Adrenal gland (tissue), 19 donors: ENCODE data around the gene TOR3A. TPM values are rescaled to one million over a fixed set of nuclear protein-coding genes. Genes with fewer than 3 reads are reported as not detected.

ENCODE experiments used
- DNase-seq, 7 donors: peaks; one replicate each; pipeline ENCODE4 v3.0.0-alpha.2; 2019 to 2020
- H3K27ac ChIP-seq, 5 donors: fragments of 200-600 bp; sonication (generic) in 4 of 5; 1 replicate in 3 of 5; 2 replicates in 2 of 5; pipeline versions ENCODE4 v1.5.1 to v1.8.0; 2016 to 2020; ENCODE audit warnings: mild to moderate bottlenecking in 1 of 5
- H3K27me3 ChIP-seq: fragments of 200-600 bp; 2 replicates; pipeline ENCODE4 v1.8.0; 2021
- H3K36me3 ChIP-seq, 2 donors: fragments of 200-600 bp; replicated peaks in 1 of 2; 1 replicate in 1 of 2; 2 replicates in 1 of 2; pipeline versions ENCODE4 v1.5.1 to v1.8.0; 2018 to 2022
- H3K4me1 ChIP-seq, 2 donors: fragments of 200-600 bp; replicated peaks in 1 of 2; 1 replicate in 1 of 2; 2 replicates in 1 of 2; pipeline versions ENCODE4 v1.5.1 to v1.8.0; 2018 to 2021
- H3K4me3 ChIP-seq, 4 donors: fragments of 200-600 bp; sonication (generic) in 3 of 4; one replicate each; pipeline ENCODE4 v1.5.1; 2016 to 2018
- H3K9me3 ChIP-seq, 3 donors: fragments of 200-600 bp; sonication (generic) in 1 of 3; replicated peaks in 1 of 3; 1 replicate in 2 of 3; 2 replicates in 1 of 3; pipeline versions ENCODE4 v1.5.1 to v1.8.0; 2016 to 2021
- CTCF ChIP-seq, 6 experiments: fragments of 450-650 bp in 4 of 6; fragments of 200-600 bp in 2 of 6; sonication (generic) in 1 of 6; IDR thresholded peaks; 1 replicate in 5 of 6; 2 replicates in 1 of 6; pipeline versions ENCODE4 v1.5.1 to v1.8.0; 2016 to 2021; ENCODE audit warnings: antibody characterized with exemption in 6 of 6, mild to moderate bottlenecking in 2 of 6, moderate library complexity in 1 of 6
- POLR2A ChIP-seq, 2 donors: fragments of 450-650 bp; IDR thresholded peaks; one replicate each; pipeline ENCODE4 v1.6.1; 2017; ENCODE audit warnings: antibody characterized with exemption in 2 of 2, mild to moderate bottlenecking in 2 of 2, moderate library complexity in 1 of 2
- WGBS, 4 donors: extraction: QIAGEN DNeasy Blood & Tissue Kit in 2 of 4; methylation state at CpG; one replicate each; pipeline versions ENCODE4 v1.1.5 to v1.1.7; 2013 to 2017; 5-methylcytosine and 5-hydroxymethylcytosine counted together
- intact Hi-C, 2 donors: fragments of 100-400 bp; cut with DNase I; formaldehyde crosslinking; loops; one replicate each; pipeline versions ENCODE4 v1.14.1 to v1.15.0; 2022 to 2023
- long read RNA-seq, 10 donors: library from polyadenylated mRNA in 3 of 10; unstranded in 2 of 10; stranded (forward) in 1 of 10; transcript quantifications; one replicate each; pipeline ENCODE4 v2.0.0 and lab custom pipeline, GENCODE V29; 2021 to 2026
- polyA plus RNA-seq, 3 donors: library from polyadenylated mRNA; stranded (reverse); fragments of 200-250 nt in 2 of 3; fragments of 350-450 nt in 1 of 3; fragmentation: Illumina TruSeq in 1 of 3; extraction: RNeasy Lipid Tissue Mini Kit (QIAGEN cat#74804) in 1 of 3; gene quantifications; one replicate each; pipeline ENCODE4 v1.2.3, GENCODE V29; 2013 to 2014
- total RNA-seq, 9 donors: library from RNA; depleted of rRNA in 4 of 9; stranded (reverse); fragments of >200 nt in 4 of 9; fragments of 120-200 nt in 1 of 9; fragmentation: NEBNext Ultra II Directional in 1 of 9; extraction: Animal tissue kit (Norgen Biotek cat#: 25700) in 1 of 9; gene quantifications; one replicate each; pipeline versions ENCODE4 v1.1.0 to v1.2.4, GENCODE V29; 2013 to 2023
- donor health status: healthy with polysubstance abuse.
- donor health status: Bipolar disorder and iron deficiency.
- donor health status: DM: yes; HTN: yes; CAD: no.
- donor health status: DM: no; HTN: no; CAD: no.
- donor health status: DM: no; HTN: no; CAD: no.
- donor health status: DM: yes; HTN: yes; CAD: no.

TOR3A gene, protein sequence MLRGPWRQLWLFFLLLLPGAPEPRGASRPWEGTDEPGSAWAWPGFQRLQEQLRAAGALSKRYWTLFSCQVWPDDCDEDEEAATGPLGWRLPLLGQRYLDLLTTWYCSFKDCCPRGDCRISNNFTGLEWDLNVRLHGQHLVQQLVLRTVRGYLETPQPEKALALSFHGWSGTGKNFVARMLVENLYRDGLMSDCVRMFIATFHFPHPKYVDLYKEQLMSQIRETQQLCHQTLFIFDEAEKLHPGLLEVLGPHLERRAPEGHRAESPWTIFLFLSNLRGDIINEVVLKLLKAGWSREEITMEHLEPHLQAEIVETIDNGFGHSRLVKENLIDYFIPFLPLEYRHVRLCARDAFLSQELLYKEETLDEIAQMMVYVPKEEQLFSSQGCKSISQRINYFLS
- total RNA-seq, result 10 to 100 TPM; 12.6 to 53.5 (median 24.7) TPM
- polyA plus RNA-seq, result 10 to 100 TPM in 2 of 3 donors, 1 to 10 TPM in 1; 6.8 to 17.8 (median 11.8) TPM
- long read RNA-seq, donor 1, transcript TOR3A-203 (6 exons, 2,724 nt), result major isoform, 16 of 16 reads
- long read RNA-seq, donor 1, partial matches to known transcripts, result 0 of 16 reads
- long read RNA-seq, donor 1, other reads (novel, unspliced or antisense), result 0 of 16 reads
- long read RNA-seq, donor 2, transcript TOR3A-203 (6 exons, 2,724 nt), result major isoform, 5 of 5 reads
- long read RNA-seq, donor 2, partial matches to known transcripts, result 0 of 5 reads
- long read RNA-seq, donor 2, other reads (novel, unspliced or antisense), result 0 of 5 reads
- long read RNA-seq, donor 3, transcript TOR3A-203 (6 exons, 2,724 nt), result major isoform, 9 of 9 reads
- long read RNA-seq, donor 3, partial matches to known transcripts, result 0 of 9 reads
- long read RNA-seq, donor 3, other reads (novel, unspliced or antisense), result 0 of 9 reads
- long read RNA-seq, donor 4, transcript TOR3A-203 (6 exons, 2,724 nt), result major isoform, 16 of 26 reads
- long read RNA-seq, donor 4, partial matches to known transcripts, result 2 of 26 reads
- long read RNA-seq, donor 4, other reads (novel, unspliced or antisense), result 8 of 26 reads
- long read RNA-seq, donor 5, transcript TOR3A-203 (6 exons, 2,724 nt), result major isoform, 85 of 109 reads
- long read RNA-seq, donor 5, partial matches to known transcripts, result 5 of 109 reads
- long read RNA-seq, donor 5, other reads (novel, unspliced or antisense), result 19 of 109 reads
- long read RNA-seq, donor 6, transcript TOR3A-203 (6 exons, 2,724 nt), result major isoform, 23 of 30 reads
- long read RNA-seq, donor 6, partial matches to known transcripts, result 1 of 30 reads
- long read RNA-seq, donor 6, other reads (novel, unspliced or antisense), result 6 of 30 reads
- long read RNA-seq, donor 7, partial matches to known transcripts, result 5 of 5 reads
- long read RNA-seq, donor 7, other reads (novel, unspliced or antisense), result 0 of 5 reads
- long read RNA-seq, donor 8, transcript TOR3A-203 (6 exons, 2,724 nt), result major isoform, 13 of 21 reads
- long read RNA-seq, donor 8, partial matches to known transcripts, result 8 of 21 reads
- long read RNA-seq, donor 8, other reads (novel, unspliced or antisense), result 0 of 21 reads
- long read RNA-seq, donor 9, partial matches to known transcripts, result 0 of 4 reads
- long read RNA-seq, donor 9, other reads (novel, unspliced or antisense), result 0 of 4 reads
- long read RNA-seq, donor 10, transcript TOR3A-203 (6 exons, 2,724 nt), result major isoform, 6 of 6 reads
- long read RNA-seq, donor 10, partial matches to known transcripts, result 0 of 6 reads
- long read RNA-seq, donor 10, other reads (novel, unspliced or antisense), result 0 of 6 reads

DNA sequence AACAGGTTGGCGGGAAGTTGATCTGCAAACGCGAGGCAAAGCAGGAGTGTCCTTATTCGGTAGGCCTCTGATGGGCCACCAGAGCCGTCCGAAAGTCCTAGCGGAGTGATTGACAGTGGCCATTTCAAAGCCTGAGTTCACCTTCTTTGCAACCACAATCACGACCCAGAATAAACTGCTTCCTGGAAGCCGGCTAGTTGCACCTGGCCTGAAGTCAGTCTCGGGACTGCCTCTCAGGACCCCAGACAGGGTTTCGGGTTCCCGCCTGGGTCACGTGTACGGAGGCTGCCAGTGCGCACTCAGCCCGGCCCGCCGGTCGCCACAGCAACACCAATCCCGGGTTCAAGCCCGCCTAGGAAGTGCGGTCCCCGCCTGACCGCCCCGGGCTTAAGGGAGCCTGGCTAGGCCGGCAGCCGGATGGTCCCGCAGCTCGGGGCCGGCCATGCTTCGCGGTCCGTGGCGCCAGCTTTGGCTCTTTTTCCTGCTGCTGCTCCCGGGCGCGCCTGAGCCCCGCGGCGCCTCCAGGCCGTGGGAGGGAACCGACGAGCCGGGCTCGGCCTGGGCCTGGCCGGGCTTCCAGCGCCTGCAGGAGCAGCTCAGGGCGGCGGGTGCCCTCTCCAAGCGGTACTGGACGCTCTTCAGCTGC lies at the start of gene TOR3A:
TSS of gene TOR3A (plus strand) at position 384 of the 646 bp plus-strand sequence. CDS start at position 443, 59 bp downstream.
- peak; percentile 64 to 89 for TF ChIP-seq POLR2A (IDR thresholded peaks at IDR 0.05)
- TF ChIP-seq CTCF (IDR thresholded peaks at IDR 0.05), result peak in 1 of 6 experiments; percentile 4
- peaks cover 6 to 17% of the 10 kb centered on the region in 2 donors for H3K4me1 ChIP-seq
- peak within 1 kb of the TSS; percentile 34 to 93 (median 67) for H3K27ac ChIP-seq
- no peaks in the 10 kb centered on the region for H3K27me3 ChIP-seq
- H3K36me3 ChIP-seq, result peaks cover 0 to under 1% of the 10 kb centered on the region in 2 donors
- H3K9me3 ChIP-seq, result no peaks in the 10 kb centered on the region
- WGBS, 4 donors, result 0 to 1% (median 0%) methylated on average over 18 to 51 of the region's 51 CpGs
- peak; percentile 92 to 96 (median 94) for DNase-seq
- peak within 1 kb of the TSS; percentile 43 to 94 (median 83) for H3K4me3 ChIP-seq
- intact Hi-C loops, result loop anchor here (5.0 to 10.0 kb wide), 3 partner anchors 110 to 283 kb away; partner anchors contain the start of genes AXDND1 (in 1 of the 2) and SOAT1 (in 1 of the 2)

GRCh38 chr1:179034720-179035119 lies 47.1 kb upstream of the TOR3A start:
- 71 to 95% (median 87%) methylated on average over 1 of the region's 1 CpG for WGBS, 4 donors
- intact Hi-C loops, result no loop called here
- TF ChIP-seq POLR2A (IDR thresholded peaks at IDR 0.05), result no peak
- no peak for TF ChIP-seq CTCF (IDR thresholded peaks at IDR 0.05)
- H3K36me3 ChIP-seq, result no peaks in the 10 kb centered on the region
- H3K9me3 ChIP-seq, result no peaks in the 10 kb centered on the region
- no peak overlapping the region for H3K4me3 ChIP-seq
- peak overlapping the region in 3 of 5 donors; percentile 25 to 47 (median 32) for H3K27ac ChIP-seq
- H3K27me3 ChIP-seq, result no peaks in the 10 kb centered on the region
- DNase-seq, result no peak
- peaks cover 50 to 92% of the 10 kb centered on the region in 2 donors for H3K4me1 ChIP-seq

- no peak overlapping the region for H3K27ac ChIP-seq
- no peaks in the 10 kb centered on the region for H3K9me3 ChIP-seq
- no peak overlapping the region for H3K4me3 ChIP-seq
- no peak for DNase-seq
- H3K36me3 ChIP-seq, result no peaks in the 10 kb centered on the region
- H3K4me1 ChIP-seq, result peaks cover 41 to 70% of the 10 kb centered on the region in 2 donors
- H3K27me3 ChIP-seq, result no peaks in the 10 kb centered on the region
- intact Hi-C loops, result no loop called here
- no peak for TF ChIP-seq POLR2A (IDR thresholded peaks at IDR 0.05)
- no peak for TF ChIP-seq CTCF (IDR thresholded peaks at IDR 0.05)
- WGBS, 4 donors, result 30 to 44% (median 37%) methylated on average over 2 of the region's 2 CpGs
Observed at GRCh38 chr1:179036844-179037465, 44.9 kb upstream of the TOR3A start.
